K562 (cell line): ENCODE measurements around the gene CYSRT1. TPM values are rescaled to one million over a fixed set of nuclear protein-coding genes. Genes with fewer than 3 reads are reported as not detected.

Source experiments
- ATAC-seq: fragments of 200-7000 bp; cut with Tn5 transposase; 3 replicates; pipeline ENCODE4 v1.9.1; 2020; ENCODE audit warnings: moderate library complexity
- BruUV-seq: library from RNA; stranded (reverse); fragments of 400-500 nt; replicated peaks from 2 replicates; lab custom pipeline; 2021; lab: Mats Ljungman, UMichigan
- CTCF ChIA-PET: fragments of 300-600 bp; formaldehyde crosslinking; extraction: SDS; loops from one replicate; lab custom pipeline; 2021; ENCODE audit warnings: low intra/inter-chr PET ratio; lab: Yijun Ruan, JAX
- POLR2A ChIA-PET: fragments of 300-600, 350-650 bp; sonication (Branson Sonifier 250); formaldehyde crosslinking; extraction: SDS; loops from one replicate; lab custom pipeline; 2021; ENCODE audit warnings: antibody characterized with exemption, inconsistent platforms; lab: Yijun Ruan, JAX
- DNase-seq, 4 experiments: peaks; one replicate each; pipeline versions ENCODE4 v3.0.0 to v3.0.0-alpha.2; 2011 to 2018; ENCODE audit warnings: low spot score in 3 of 4, mixed read lengths in 3 of 4; ENCODE audit errors: extremely low read depth in 1 of 4
- FAIRE-seq: peaks from 2 replicates; lab custom pipeline; 2011; peaks lifted over from hg19 to GRCh38; lab: Jason Lieb, UNC
- H2AFZ ChIP-seq: 2 replicates; pipeline ENCODE4 v1.6.0; 2011; ENCODE audit warnings: low read depth, low read length, control low read depth, inconsistent platforms
- H3K27ac ChIP-seq: fragments of 200-600 bp; 3 replicates; pipeline ENCODE4 v1.8.0; 2011; ENCODE audit warnings: low read depth, mild to moderate bottlenecking, control low read depth, inconsistent platforms, low read length, moderate library complexity, mixed read lengths; ENCODE audit errors: extremely low read depth
- H3K27me3 ChIP-seq, 2 experiments: fragments of 300-600 bp in 1 of 2; 2 replicates in 1 of 2; 3 replicates in 1 of 2; pipeline versions ENCODE4 v1.6.0 to v1.8.0; 2011; ENCODE audit warnings: inconsistent platforms in 2 of 2, low read length in 2 of 2, mild to moderate bottlenecking in 1 of 2, mixed read lengths in 1 of 2, moderate library complexity in 1 of 2; ENCODE audit not compliant: control insufficient read depth in 2 of 2, insufficient read depth in 2 of 2
- H3K36me3 ChIP-seq: fragments of 300-600 bp; 3 replicates; pipeline ENCODE4 v1.8.0; 2011; ENCODE audit warnings: mild to moderate bottlenecking, low read length, inconsistent platforms; ENCODE audit not compliant: control insufficient read depth, insufficient read depth
- H3K4me1 ChIP-seq, 2 experiments: fragments of 200-600 bp in 1 of 2; replicated peaks in 1 of 2; 2 replicates in 1 of 2; 3 replicates in 1 of 2; pipeline versions ENCODE4 v1.5.1 to v1.8.0; 2011; ENCODE audit warnings: inconsistent platforms in 2 of 2, low read length in 2 of 2, mild to moderate bottlenecking in 1 of 2, mixed read lengths in 1 of 2, moderate library complexity in 1 of 2; ENCODE audit not compliant: control insufficient read depth in 2 of 2, insufficient read depth in 2 of 2
- H3K4me2 ChIP-seq: 2 replicates; pipeline ENCODE4 v1.6.1; 2011; ENCODE audit warnings: low read length, control low read depth, inconsistent platforms, mixed read lengths; ENCODE audit not compliant: insufficient read depth
- H3K4me3 ChIP-seq: fragments of 200-600 bp; sonication (generic), shearing (Covaris generic); 2 replicates; pipeline ENCODE4 v1.5.1; 2016; ENCODE audit warnings: control low read depth, inconsistent platforms
- H3K79me2 ChIP-seq: fragments of 200-600 bp; 3 replicates; pipeline ENCODE4 v1.8.0; 2011; ENCODE audit warnings: low read length, inconsistent platforms; ENCODE audit not compliant: control insufficient read depth, insufficient read depth
- H3K9ac ChIP-seq, 2 experiments: 2 replicates each; pipeline versions ENCODE4 v1.6.0 to v1.6.1; 2011; ENCODE audit warnings: low read depth in 2 of 2, low read length in 2 of 2, control low read depth in 1 of 2, inconsistent platforms in 1 of 2, mild to moderate bottlenecking in 1 of 2, mixed read lengths in 1 of 2; ENCODE audit not compliant: insufficient read depth in 1 of 2
- H3K9me1 ChIP-seq: one replicate; pipeline ENCODE4 v1.6.0; 2011; ENCODE audit warnings: inconsistent platforms, mild to moderate bottlenecking, low read length, moderate library complexity; ENCODE audit not compliant: control insufficient read depth, insufficient read depth
- H3K9me3 ChIP-seq: replicated peaks from 2 replicates; pipeline ENCODE4 v1.5.1; 2011; ENCODE audit warnings: low read depth, low read length, inconsistent platforms; ENCODE audit not compliant: control insufficient read depth, insufficient read depth
- H4K20me1 ChIP-seq: replicated peaks from 2 replicates; pipeline ENCODE4 v1.6.1; 2011; ENCODE audit warnings: low read length, inconsistent platforms, mixed read lengths; ENCODE audit not compliant: control insufficient read depth, insufficient read depth
- BHLHE40 ChIP-seq: IDR thresholded peaks from 2 replicates; pipeline ENCODE4 v1.6.1; 2011; ENCODE audit warnings: low read length, improper control_type of control experiment
- MYBL2 ChIP-seq, 2 experiments: fragments of 450-650 bp in 1 of 2; sonication (generic) in 1 of 2; formaldehyde crosslinking in 1 of 2; IDR thresholded peaks; 2 replicates each; pipeline versions ENCODE4 v1.6.1 to v1.8.1; 2017 to 2022; ENCODE audit warnings: borderline replicate concordance in 1 of 2, inconsistent platforms in 1 of 2, low read depth in 1 of 2, mild to moderate bottlenecking in 1 of 2, missing genetic modification reagents in 1 of 2, moderate library complexity in 1 of 2
- RHOXF2B ChIP-seq: fragments of 250-450 bp; sonication (Bioruptor Pico); conservative IDR thresholded peaks from 2 replicates; pipeline ENCODE4 v1.5.1; 2021
- RNF2 ChIP-seq: sonication (generic); IDR thresholded peaks from 2 replicates; pipeline ENCODE4 v1.6.1; 2016
- STAT5B ChIP-seq: fragments of 250-450 bp; sonication (Bioruptor Pico); IDR thresholded peaks from 2 replicates; pipeline ENCODE4 v1.8.0; 2021; ENCODE audit warnings: mild to moderate bottlenecking, inconsistent platforms
- ZNF766 ChIP-seq: fragments of 200-800 bp; sonication (Bioruptor generic); conservative IDR thresholded peaks from 2 replicates; pipeline ENCODE4 v1.6.1; 2016; ENCODE audit warnings: missing genetic modification characterization, missing compliant biosample characterization
- WGBS: fragments of 100-300 bp; shearing (Covaris generic); methylation state at CpG from one replicate; pipeline ENCODE4 v1.1.6; 2016; ENCODE audit warnings: low coverage, mixed read lengths; ENCODE audit not compliant: insufficient coverage; ENCODE audit errors: missing lambda C conversion rate; 5-methylcytosine and 5-hydroxymethylcytosine counted together
- in situ Hi-C: fragments of 300-500 bp; cut with MboI; formaldehyde crosslinking; loops from 4 replicates; pipeline ENCODE4 v1.15.0; 2018; ENCODE audit warnings: inconsistent platforms, mixed read lengths
- intact Hi-C: fragments of 100-400 bp; cut with micrococcal nuclease; formaldehyde crosslinking; loops from 2 replicates; pipeline ENCODE4 v1.14.2; 2022
- polyA plus RNA-seq, 8 experiments: library from polyadenylated mRNA; depleted of rRNA in 4 of 8; stranded (reverse) in 5 of 8; unstranded in 3 of 8; fragments of >200 nt; fragmentation: Nextera tagmentation in 2 of 8; fragmentation: Illumina TruSeq in 1 of 8; extraction: Ambion mirVana in 2 of 8; extraction: Trizol in 1 of 8; gene quantifications; 2 replicates each; pipeline versions ENCODE4 v1.2.1 to v1.2.3, GENCODE V29; 2011 to 2014; ENCODE audit warnings: inconsistent platforms in 1 of 8, missing spikeins in 1 of 8
- total RNA-seq, 7 experiments: library from RNA; depleted of rRNA in 6 of 7; stranded (reverse); fragments of >200 nt in 6 of 7; fragmentation: Illumina TruSeq in 2 of 7; extraction: Trizol in 2 of 7; gene quantifications; 2 replicates each; pipeline versions ENCODE4 v1.2.1 to v1.2.3, GENCODE V29; 2011 to 2021; ENCODE audit warnings: low replicate concordance in 1 of 7
- TF ChIP-seq, protein P1 (sequence below): fragments of 250-450 bp; sonication (Bioruptor Pico); IDR thresholded peaks from 2 replicates; pipeline ENCODE4 v1.5.0; 2021
- TF ChIP-seq, protein P2 (sequence below): fragments of 450-650 bp; IDR thresholded peaks from 2 replicates; pipeline ENCODE4 v1.6.1; 2017; ENCODE audit warnings: antibody characterized with exemption, mild to moderate bottlenecking

CYSRT1 gene
- total and polyA plus RNA-seq, 9 of the 15 experiments (the other 6 are each of a cell fraction or from before 2014, with no cell fraction given) = 0.04 to 1.4 (median 0.42) TPM; not detected in 3

DNA sequence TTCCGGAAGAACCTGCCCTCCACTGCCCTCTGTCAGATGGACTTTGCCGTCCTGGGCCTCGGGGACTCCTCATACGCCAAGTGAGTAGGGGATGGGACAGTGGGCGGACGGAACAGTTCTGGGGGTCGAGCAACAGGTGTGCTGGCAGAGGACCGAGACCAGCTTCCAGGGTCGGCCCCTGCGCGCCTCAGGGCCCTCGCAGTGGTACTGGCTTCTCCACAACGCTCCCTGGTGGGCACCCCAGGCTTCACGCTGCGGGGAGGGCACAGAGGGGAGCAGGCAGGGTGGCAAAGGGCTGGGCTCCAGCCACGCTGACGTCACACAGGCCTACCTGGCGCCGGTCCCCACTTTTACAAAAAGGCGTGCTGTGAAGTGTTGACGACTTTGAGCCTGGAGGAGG is 12.5 kb upstream of the CYSRT1 start:
- intact Hi-C loops = no loop called here
- POLR2A ChIA-PET = interaction anchor here (1.0 kb wide), 1 partner anchor 8 kb away, joined by 3 read pairs; no protein-coding TSS in a partner anchor
- peaks cover 48% of the 10 kb centered on the region; the same call in 2 of the 3 replicates for H3K36me3 ChIP-seq

More for the DNA sequence above, 12.5 kb upstream of the CYSRT1 start:
- BruUV-seq = no TSS peak
- Histone ChIP-seq H3K4me1 (peaks cover 5 to 55% of the 10 kb centered on the region in 2 experiments; a peak in 4 of 5 replicates), H3K9me3 (no peaks in the 10 kb centered on the region), H3K4me2 (no peak overlapping the region), H4K20me1 (peaks cover 3% of the 10 kb centered on the region; the same call in 1 of the 2 replicates), H3K9me1 (no peaks in the 10 kb centered on the region), H2AFZ (no peak overlapping the region), H3K4me3 (no peak overlapping the region), H3K27me3 (no peaks in the 10 kb centered on the region), H3K27ac (no peak overlapping the region), H3K9ac (peak overlapping the region in 1 of 2 experiments; percentile 55; a peak in 2 of 4 replicates), H3K79me2 (peaks cover 3% of the 10 kb centered on the region; the same call in 2 of the 3 replicates)
- DNase-seq (no peak), FAIRE-seq (no peak), ATAC-seq (no peak)
- WGBS = 83% methylated on average over 16 of the region's 21 CpGs
- CTCF ChIA-PET = no interaction called here
- TF ChIP-seq, protein P1, sequence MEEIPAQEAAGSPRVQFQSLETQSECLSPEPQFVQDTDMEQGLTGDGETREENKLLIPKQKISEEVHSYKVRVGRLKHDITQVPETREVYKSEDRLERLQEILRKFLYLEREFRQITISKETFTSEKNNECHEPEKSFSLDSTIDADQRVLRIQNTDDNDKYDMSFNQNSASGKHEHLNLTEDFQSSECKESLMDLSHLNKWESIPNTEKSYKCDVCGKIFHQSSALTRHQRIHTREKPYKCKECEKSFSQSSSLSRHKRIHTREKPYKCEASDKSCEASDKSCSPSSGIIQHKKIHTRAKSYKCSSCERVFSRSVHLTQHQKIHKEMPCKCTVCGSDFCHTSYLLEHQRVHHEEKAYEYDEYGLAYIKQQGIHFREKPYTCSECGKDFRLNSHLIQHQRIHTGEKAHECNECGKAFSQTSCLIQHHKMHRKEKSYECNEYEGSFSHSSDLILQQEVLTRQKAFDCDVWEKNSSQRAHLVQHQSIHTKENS (CRISPR knock-in tag) = no peak
- no peak for TF ChIP-seq RNF2
- no peak for TF ChIP-seq RHOXF2B (CRISPR knock-in tag)
- TF ChIP-seq, protein P2, sequence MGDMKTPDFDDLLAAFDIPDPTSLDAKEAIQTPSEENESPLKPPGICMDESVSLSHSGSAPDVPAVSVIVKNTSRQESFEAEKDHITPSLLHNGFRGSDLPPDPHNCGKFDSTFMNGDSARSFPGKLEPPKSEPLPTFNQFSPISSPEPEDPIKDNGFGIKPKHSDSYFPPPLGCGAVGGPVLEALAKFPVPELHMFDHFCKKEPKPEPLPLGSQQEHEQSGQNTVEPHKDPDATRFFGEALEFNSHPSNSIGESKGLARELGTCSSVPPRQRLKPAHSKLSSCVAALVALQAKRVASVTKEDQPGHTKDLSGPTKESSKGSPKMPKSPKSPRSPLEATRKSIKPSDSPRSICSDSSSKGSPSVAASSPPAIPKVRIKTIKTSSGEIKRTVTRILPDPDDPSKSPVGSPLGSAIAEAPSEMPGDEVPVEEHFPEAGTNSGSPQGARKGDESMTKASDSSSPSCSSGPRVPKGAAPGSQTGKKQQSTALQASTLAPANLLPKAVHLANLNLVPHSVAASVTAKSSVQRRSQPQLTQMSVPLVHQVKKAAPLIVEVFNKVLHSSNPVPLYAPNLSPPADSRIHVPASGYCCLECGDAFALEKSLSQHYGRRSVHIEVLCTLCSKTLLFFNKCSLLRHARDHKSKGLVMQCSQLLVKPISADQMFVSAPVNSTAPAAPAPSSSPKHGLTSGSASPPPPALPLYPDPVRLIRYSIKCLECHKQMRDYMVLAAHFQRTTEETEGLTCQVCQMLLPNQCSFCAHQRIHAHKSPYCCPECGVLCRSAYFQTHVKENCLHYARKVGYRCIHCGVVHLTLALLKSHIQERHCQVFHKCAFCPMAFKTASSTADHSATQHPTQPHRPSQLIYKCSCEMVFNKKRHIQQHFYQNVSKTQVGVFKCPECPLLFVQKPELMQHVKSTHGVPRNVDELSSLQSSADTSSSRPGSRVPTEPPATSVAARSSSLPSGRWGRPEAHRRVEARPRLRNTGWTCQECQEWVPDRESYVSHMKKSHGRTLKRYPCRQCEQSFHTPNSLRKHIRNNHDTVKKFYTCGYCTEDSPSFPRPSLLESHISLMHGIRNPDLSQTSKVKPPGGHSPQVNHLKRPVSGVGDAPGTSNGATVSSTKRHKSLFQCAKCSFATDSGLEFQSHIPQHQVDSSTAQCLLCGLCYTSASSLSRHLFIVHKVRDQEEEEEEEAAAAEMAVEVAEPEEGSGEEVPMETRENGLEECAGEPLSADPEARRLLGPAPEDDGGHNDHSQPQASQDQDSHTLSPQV = no peak
- TF ChIP-seq ZNF766 (CRISPR knock-in tag) = no peak
- no peak for TF ChIP-seq MYBL2 (IDR thresholded peaks at IDR 0.05; ENCODE audit: low read depth)
- no peak for TF ChIP-seq MYBL2 (CRISPR knock-in tag; IDR thresholded peaks at IDR 0.05; ENCODE audit: borderline replicate concordance)
- no peak for TF ChIP-seq STAT5B (CRISPR knock-in tag)
- TF ChIP-seq BHLHE40 = no peak
- in situ Hi-C loops = no loop called here
